ENCODE measurements around the gene IFT122. TPM values are rescaled to one million over a fixed set of nuclear protein-coding genes. Genes with fewer than 3 reads are reported as not detected.
"Not testable (repeated sequence)": the region's sequence is repeated elsewhere in the genome, so short reads cannot be mapped to it uniquely, and the experiment has no call there.

The IFT122 gene
- total RNA-seq, 1 experiment from 2014 or later: 35.5 TPM

DNA sequence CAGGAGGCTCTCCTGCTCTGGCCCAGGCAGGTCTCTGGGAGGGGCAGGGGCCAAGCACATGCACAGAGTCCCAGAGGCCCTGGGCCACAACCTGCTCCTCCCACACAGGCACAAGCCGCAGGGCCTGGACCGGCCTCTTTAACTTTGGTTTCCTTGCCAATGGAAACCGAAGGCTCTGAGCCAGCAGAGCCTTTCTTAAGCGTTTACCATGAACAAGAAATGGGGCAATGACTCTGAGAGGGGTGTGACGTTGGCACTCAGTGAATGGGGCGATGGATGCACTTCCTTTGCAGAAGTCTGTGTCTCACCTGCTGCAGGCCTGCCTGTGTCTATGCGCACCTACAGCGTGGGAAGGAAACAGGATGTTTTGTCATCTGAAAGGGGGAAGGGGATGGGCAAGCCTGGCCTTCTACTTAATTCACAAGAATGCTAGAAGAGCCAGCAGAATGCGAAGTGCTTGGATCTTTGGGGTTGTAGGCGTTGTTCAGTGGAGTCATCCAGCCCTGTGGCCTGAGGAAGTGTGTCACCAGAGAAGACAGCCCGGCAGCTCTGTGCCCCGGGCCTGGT lies 41.8 kb downstream of the IFT122 start:
- H3K4me3 Mint-ChIP-seq (ENCODE audit: low read depth, unreplicated experiment): no peak overlapping the region
- CTCF ChIA-PET: no interaction called here
- no peak overlapping the region for H3K27ac Mint-ChIP-seq (ENCODE audit: unreplicated experiment)
- BruUV-seq (replicated peaks): no TSS peak
- H3K4me1 Mint-ChIP-seq (ENCODE audit: low read depth, unreplicated experiment): no peaks in the 10 kb centered on the region
- H3K9me3 Mint-ChIP-seq (ENCODE audit: low read depth, unreplicated experiment): no peaks in the 10 kb centered on the region
- H3K36me3 Mint-ChIP-seq (ENCODE audit: insufficient read depth, unreplicated experiment): no peaks in the 10 kb centered on the region
- no peak for DNase-seq
- no peaks in the 10 kb centered on the region for H3K27me3 Mint-ChIP-seq (ENCODE audit: unreplicated experiment)
- no peak for TF ChIP-seq CTCF (IDR thresholded peaks at IDR 0.05; ENCODE audit: unreplicated experiment)
- intact Hi-C loops (cut with micrococcal nuclease; ENCODE audit: unreplicated experiment): no loop called here

- no peak for TF ChIP-seq CTCF (IDR thresholded peaks at IDR 0.05; ENCODE audit: unreplicated experiment)
- Mint-ChIP-seq H3K36me3 (ENCODE audit: insufficient read depth, unreplicated experiment) (no peaks in the 10 kb centered on the region), H3K9me3 (ENCODE audit: low read depth, unreplicated experiment) (no peaks in the 10 kb centered on the region), H3K27me3 (ENCODE audit: unreplicated experiment) (no peaks in the 10 kb centered on the region), H3K27ac (ENCODE audit: unreplicated experiment) (no peak overlapping the region), H3K4me3 (ENCODE audit: low read depth, unreplicated experiment) (no peak overlapping the region), H3K4me1 (ENCODE audit: low read depth, unreplicated experiment) (no peaks in the 10 kb centered on the region)
- intact Hi-C loops (cut with micrococcal nuclease; ENCODE audit: unreplicated experiment): no loop called here
- no TSS peak for BruUV-seq (replicated peaks)
- DNase-seq: no peak
- CTCF ChIA-PET: no interaction called here
These were observed 42.7 kb downstream of the IFT122 start for GRCh38 chr3:129482721-129483120.

- CTCF ChIA-PET: no interaction called here
- H3K4me3 Mint-ChIP-seq (ENCODE audit: low read depth, unreplicated experiment): no peak overlapping the region
- DNase-seq: no peak
- H3K27ac Mint-ChIP-seq (ENCODE audit: unreplicated experiment): no peak overlapping the region
- H3K4me1 Mint-ChIP-seq (ENCODE audit: low read depth, unreplicated experiment): no peaks in the 10 kb centered on the region
- H3K9me3 Mint-ChIP-seq (ENCODE audit: low read depth, unreplicated experiment): no peaks in the 10 kb centered on the region
- H3K27me3 Mint-ChIP-seq (ENCODE audit: unreplicated experiment): no peaks in the 10 kb centered on the region
- intact Hi-C loops (cut with micrococcal nuclease; ENCODE audit: unreplicated experiment): no loop called here
- H3K36me3 Mint-ChIP-seq (ENCODE audit: insufficient read depth, unreplicated experiment): no peaks in the 10 kb centered on the region
- no TSS peak for BruUV-seq (replicated peaks)
- no peak for TF ChIP-seq CTCF (IDR thresholded peaks at IDR 0.05; ENCODE audit: unreplicated experiment)
These were observed 43.8 kb downstream of the IFT122 start for GRCh38 chr3:129483870-129484269.

DNA sequence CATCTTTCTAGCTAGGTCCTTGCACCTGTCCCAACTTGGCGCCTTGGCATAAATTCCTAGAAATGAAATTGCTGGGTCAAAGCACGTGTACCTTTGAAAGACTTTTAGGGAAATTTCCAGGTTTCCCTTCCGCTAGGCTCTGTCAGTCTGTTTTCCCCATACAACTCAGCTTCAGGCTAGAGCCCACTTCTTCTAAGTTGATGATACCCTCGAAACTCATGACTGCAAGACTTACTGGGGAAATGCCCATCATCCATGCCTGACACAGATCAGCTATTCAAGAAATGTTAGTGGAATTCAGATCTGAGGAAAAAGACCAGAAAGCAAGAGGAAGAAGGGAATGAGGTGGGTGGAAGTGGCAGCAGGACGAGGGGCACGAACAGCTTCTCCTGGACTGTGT lies 45.1 kb downstream of the IFT122 start:
- CTCF ChIA-PET: interaction anchor here (0.8 kb wide), 1 partner anchor 141 kb away, joined by 3 read pairs; no protein-coding TSS in a partner anchor
- H3K4me1 Mint-ChIP-seq (ENCODE audit: low read depth, unreplicated experiment); intact Hi-C loops (cut with micrococcal nuclease; ENCODE audit: unreplicated experiment); H3K27ac Mint-ChIP-seq (ENCODE audit: unreplicated experiment); DNase-seq; BruUV-seq (replicated peaks); H3K9me3 Mint-ChIP-seq (ENCODE audit: low read depth, unreplicated experiment); H3K27me3 Mint-ChIP-seq (ENCODE audit: unreplicated experiment); H3K4me3 Mint-ChIP-seq (ENCODE audit: low read depth, unreplicated experiment); H3K36me3 Mint-ChIP-seq (ENCODE audit: insufficient read depth, unreplicated experiment): not testable (repeated sequence)

All from Calu3 (cell line).